DOHH2 (cell line): ENCODE data around the gene SORL1.

Experiments
- H3F3A ChIP-seq: fragments of 200-600 bp; sonication (generic), shearing (Covaris generic); 2 replicates; pipeline ENCODE4 v1.6.0; 2016; ENCODE audit warnings: antibody characterized with exemption, mild to moderate bottlenecking; ENCODE audit not compliant: control insufficient read depth, insufficient read depth
- H3K27ac ChIP-seq: fragments of 200-600 bp; sonication (generic); 2 replicates; pipeline ENCODE4 v1.5.1; 2014; ENCODE audit warnings: low read depth, mild to moderate bottlenecking, low read length, moderate library complexity
- H3K27me3 ChIP-seq: fragments of 200-600 bp; sonication (generic); 2 replicates; pipeline ENCODE4 v1.6.1; 2014; ENCODE audit warnings: mild to moderate bottlenecking, low read length, mixed read lengths; ENCODE audit not compliant: control insufficient read depth
- H3K36me3 ChIP-seq: fragments of 200-600 bp; sonication (generic); 2 replicates; pipeline ENCODE4 v1.6.1; 2014; ENCODE audit warnings: mild to moderate bottlenecking, low read length, moderate library complexity, mixed read lengths; ENCODE audit not compliant: control insufficient read depth
- H3K4me1 ChIP-seq: fragments of 200-600 bp; sonication (generic); 2 replicates; pipeline ENCODE4 v1.6.1; 2014; ENCODE audit warnings: mild to moderate bottlenecking, low read length, mixed read lengths; ENCODE audit not compliant: control insufficient read depth
- H3K4me2 ChIP-seq: fragments of 200-600 bp; sonication (generic); 2 replicates; pipeline ENCODE4 v1.6.0; 2014; ENCODE audit warnings: mild to moderate bottlenecking, low read length, moderate library complexity
- H3K4me3 ChIP-seq: fragments of 200-600 bp; sonication (generic); 2 replicates; pipeline ENCODE4 v1.5.1; 2014; ENCODE audit warnings: mild to moderate bottlenecking, low read length, mixed read lengths
- H3K79me2 ChIP-seq: fragments of 200-600 bp; sonication (generic); 2 replicates; pipeline ENCODE4 v1.6.1; 2014; ENCODE audit warnings: mild to moderate bottlenecking, low read length, mixed read lengths; ENCODE audit not compliant: control insufficient read depth
- H3K9me2 ChIP-seq: fragments of 200-600 bp; sonication (generic); replicated peaks from 2 replicates; pipeline ENCODE4 v1.6.1; 2014; ENCODE audit warnings: mild to moderate bottlenecking, low read length, mixed read lengths; ENCODE audit not compliant: control insufficient read depth
- H3K9me3 ChIP-seq: fragments of 200-600 bp; sonication (generic); 2 replicates; pipeline ENCODE4 v1.6.1; 2014; ENCODE audit warnings: antibody characterized with exemption, low read length, mixed read lengths; ENCODE audit not compliant: control insufficient read depth, insufficient read depth
- H4K20me1 ChIP-seq: fragments of 200-600 bp; sonication (generic); 2 replicates; pipeline ENCODE4 v1.6.0; 2014; ENCODE audit warnings: low read depth, mild to moderate bottlenecking, antibody characterized with exemption, low read length, moderate library complexity; ENCODE audit not compliant: control insufficient read depth, insufficient read depth
- CTCF ChIP-seq: fragments of 200-600 bp; sonication (generic); IDR thresholded peaks from one replicate; pipeline ENCODE4 v1.5.1; 2014; ENCODE audit warnings: antibody characterized with exemption, mild to moderate bottlenecking, low read depth, low read length; ENCODE audit not compliant: poor library complexity, severe bottlenecking
- EZH2phosphoT487 ChIP-seq: fragments of 200-600 bp; sonication (generic); IDR thresholded peaks from 2 replicates; pipeline ENCODE4 v1.6.1; 2017; ENCODE audit warnings: borderline replicate concordance, mild to moderate bottlenecking, antibody characterized with exemption, low read length, moderate library complexity, mixed read lengths

The SORL1 gene

GRCh38 chr11:121417607-121418006, 34.5 kb upstream of the SORL1 start:
- H3K4me2 ChIP-seq: peak overlapping the region; percentile 77
- H3K9me3 ChIP-seq: no peaks in the 10 kb centered on the region
- no peaks in the 10 kb centered on the region for H4K20me1 ChIP-seq
- H3K27ac ChIP-seq: peak overlapping the region; percentile 94
- no peaks in the 10 kb centered on the region for H3K9me2 ChIP-seq
- peaks cover 39% of the 10 kb centered on the region for H3F3A ChIP-seq
- H3K79me2 ChIP-seq: no peaks in the 10 kb centered on the region
- H3K36me3 ChIP-seq: peaks cover 8% of the 10 kb centered on the region; the same call in 1 of the 2 replicates
- TF ChIP-seq CTCF (no peak), EZH2phosphoT487 (no peak)
- no peaks in the 10 kb centered on the region for H3K27me3 ChIP-seq
- H3K4me1 ChIP-seq: peaks cover 88% of the 10 kb centered on the region
- H3K4me3 ChIP-seq: peak overlapping the region; percentile 58

- TF ChIP-seq EZH2phosphoT487 (no peak), CTCF (no peak)
- Histone ChIP-seq H3F3A (peaks cover 46% of the 10 kb centered on the region), H3K36me3 (peaks cover 8% of the 10 kb centered on the region; the same call in 1 of the 2 replicates), H3K9me3 (peaks cover 3% of the 10 kb centered on the region; the same call in 1 of the 2 replicates), H3K4me2 (peak overlapping the region; percentile 77), H3K79me2 (no peaks in the 10 kb centered on the region), H3K27ac (peak overlapping the region; percentile 94), H3K9me2 (no peaks in the 10 kb centered on the region), H4K20me1 (no peaks in the 10 kb centered on the region), H3K4me3 (peak overlapping the region; percentile 58), H3K27me3 (no peaks in the 10 kb centered on the region), H3K4me1 (peaks cover 93% of the 10 kb centered on the region)
Measured at GRCh38 chr11:121418625-121419114, 33.4 kb upstream of the SORL1 start.

GRCh38 chr11:121419836-121420235, 32.3 kb upstream of the SORL1 start:
- Histone ChIP-seq H3F3A (peaks cover 53% of the 10 kb centered on the region), H3K9me2 (no peaks in the 10 kb centered on the region), H3K9me3 (peaks cover 3% of the 10 kb centered on the region; the same call in 1 of the 2 replicates), H3K4me1 (peaks cover 97% of the 10 kb centered on the region), H3K36me3 (peaks cover 8% of the 10 kb centered on the region; the same call in 1 of the 2 replicates), H3K4me3 (no peak overlapping the region), H3K79me2 (no peaks in the 10 kb centered on the region), H3K4me2 (peak overlapping the region; percentile 77), H3K27me3 (no peaks in the 10 kb centered on the region), H3K27ac (peak overlapping the region; percentile 94), H4K20me1 (no peaks in the 10 kb centered on the region)
- TF ChIP-seq EZH2phosphoT487: no peak

GRCh38 chr11:121420398-121420797, 31.7 kb upstream of the SORL1 start:
- Histone ChIP-seq H3K9me3 (peaks cover 3% of the 10 kb centered on the region; the same call in 1 of the 2 replicates), H3K4me1 (peaks cover 99% of the 10 kb centered on the region), H3K36me3 (peaks cover 8% of the 10 kb centered on the region; the same call in 1 of the 2 replicates), H3K79me2 (no peaks in the 10 kb centered on the region), H3K9me2 (no peaks in the 10 kb centered on the region), H3F3A (peaks cover 53% of the 10 kb centered on the region), H3K4me2 (peak overlapping the region; percentile 77), H3K27ac (peak overlapping the region; percentile 94), H4K20me1 (no peaks in the 10 kb centered on the region), H3K4me3 (peak overlapping the region; percentile 54; the same call in 1 of the 2 replicates), H3K27me3 (no peaks in the 10 kb centered on the region)
- TF ChIP-seq CTCF (no peak), EZH2phosphoT487 (no peak)
